Upper lobe of left lung (tissue), 4 donors: ENCODE results near the gene CREBL2.

Source experiments
- CTCF ChIP-seq, 6 experiments: fragments of 450-650 bp in 4 of 6; fragments of 200-600 bp in 2 of 6; sonication (generic) in 2 of 6; IDR thresholded peaks; one replicate each; pipeline ENCODE4 v1.5.1; 2016 to 2019; ENCODE audit warnings: antibody characterized with exemption in 6 of 6
- POLR2AphosphoS5 ChIP-seq, 2 donors: sonication (generic); formaldehyde crosslinking; IDR thresholded peaks; one replicate each; pipeline ENCODE4 v1.5.1; 2017; ENCODE audit warnings: antibody characterized with exemption in 2 of 2

- TF ChIP-seq CTCF (IDR thresholded peaks at IDR 0.05), result no peak
- no peak for TF ChIP-seq POLR2AphosphoS5 (IDR thresholded peaks at IDR 0.05)
Observed at GRCh38 chr12:12676605-12677004, 64.9 kb downstream of the CREBL2 start.
